Stimulated activated CD4-positive, alpha-beta T cell treated with anti-CD3 and anti-CD28 coated beads, Interleukin-1b, Interleukin-23, amount 100 ng/mL, for 48 hours (primary cell): ENCODE data around the gene SYT8.
"Not testable (repeated sequence)": the region's sequence is repeated elsewhere in the genome, so short reads cannot be mapped to it uniquely, and the experiment has no call there.

Experiments used
- DNase-seq: peaks from one replicate; pipeline ENCODE4 v3.0.0-alpha.2; 2020

Gene SYT8

DNA sequence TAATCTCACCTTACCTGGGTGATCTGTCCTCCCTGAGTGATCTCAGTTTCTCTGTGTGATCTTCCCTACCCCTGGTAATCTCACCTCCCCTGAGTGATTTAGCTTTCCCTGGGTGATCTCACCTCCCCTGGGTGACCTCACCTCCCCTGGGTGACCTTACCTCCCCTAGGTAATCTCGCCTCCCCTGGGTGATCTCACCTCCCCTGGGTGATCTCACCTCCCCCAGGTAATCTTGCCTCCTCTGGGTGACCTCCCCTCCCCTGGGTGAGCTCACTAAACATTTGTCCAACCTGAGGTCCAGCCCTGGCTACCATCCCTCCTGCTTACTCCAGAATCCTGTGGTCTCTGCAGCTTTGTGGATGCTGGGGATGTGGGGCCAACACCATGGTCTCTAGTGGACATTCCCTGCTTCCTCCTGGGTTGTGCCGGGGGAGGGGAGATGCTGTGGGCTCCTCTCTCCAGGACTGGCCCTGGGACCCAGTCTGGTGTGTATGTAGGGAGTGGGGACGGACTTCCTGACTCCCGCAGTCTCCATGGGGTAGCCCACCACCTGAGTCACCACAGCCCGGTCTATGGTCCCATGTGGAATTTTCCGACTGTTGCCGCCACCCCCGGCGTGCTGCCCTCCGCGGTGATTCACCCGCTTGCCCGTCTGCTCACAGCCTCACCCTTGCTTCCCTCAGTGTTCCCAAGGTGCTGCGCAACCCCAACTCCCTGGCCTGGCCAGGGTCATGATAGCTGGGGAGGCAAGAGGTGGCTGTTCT lies 28.0 kb downstream of the SYT8 start:
- no peak for DNase-seq

- no peak for DNase-seq
Observed at GRCh38 chr11:1863352-1864216, 28.8 kb downstream of the SYT8 start.

DNA sequence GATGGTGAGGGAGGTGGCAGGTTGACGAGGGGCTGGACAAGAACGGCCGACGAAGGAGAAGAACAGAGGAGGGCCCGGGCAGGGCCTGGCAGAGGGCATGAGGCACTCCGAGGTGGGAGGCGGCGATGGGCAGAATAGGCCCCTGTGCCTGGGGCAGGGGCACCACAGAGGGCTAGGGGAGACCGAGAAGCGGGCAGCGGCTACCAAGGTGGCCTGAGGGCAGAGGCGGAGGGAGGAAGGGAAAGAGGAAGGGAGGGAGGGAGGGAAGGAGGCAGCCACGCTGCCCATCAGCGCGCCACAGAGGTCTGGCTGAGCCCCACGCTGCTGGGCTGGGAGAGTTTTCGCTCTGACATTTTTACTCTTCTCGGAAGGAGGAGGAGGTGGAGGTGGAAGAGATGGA lies 29.4 kb downstream of the SYT8 start:
- no peak for DNase-seq

- no peak for DNase-seq
Observed at GRCh38 chr11:1864831-1865665, 30.3 kb downstream of the SYT8 start.

DNA sequence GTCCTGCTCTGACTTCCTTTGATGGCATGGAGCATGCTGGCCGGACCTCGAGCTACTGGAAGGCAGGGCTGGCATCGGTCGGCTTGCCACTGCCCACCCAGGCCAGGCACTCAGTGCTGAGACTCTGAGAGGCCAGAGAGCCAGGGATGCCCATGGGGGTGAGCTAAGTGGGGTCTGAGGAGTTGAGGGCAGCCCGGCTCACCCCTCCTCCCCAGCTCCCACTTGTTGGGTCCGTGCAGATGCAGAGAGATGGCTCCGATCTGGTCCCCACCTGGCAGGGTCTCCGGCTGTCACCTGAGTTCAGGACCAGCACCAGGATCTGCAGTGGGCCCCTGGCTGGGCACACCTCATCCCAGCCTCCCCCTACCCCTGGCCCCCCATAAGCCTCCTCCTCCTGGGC lies 31.4 kb downstream of the SYT8 start:
- no peak for DNase-seq

DNA sequence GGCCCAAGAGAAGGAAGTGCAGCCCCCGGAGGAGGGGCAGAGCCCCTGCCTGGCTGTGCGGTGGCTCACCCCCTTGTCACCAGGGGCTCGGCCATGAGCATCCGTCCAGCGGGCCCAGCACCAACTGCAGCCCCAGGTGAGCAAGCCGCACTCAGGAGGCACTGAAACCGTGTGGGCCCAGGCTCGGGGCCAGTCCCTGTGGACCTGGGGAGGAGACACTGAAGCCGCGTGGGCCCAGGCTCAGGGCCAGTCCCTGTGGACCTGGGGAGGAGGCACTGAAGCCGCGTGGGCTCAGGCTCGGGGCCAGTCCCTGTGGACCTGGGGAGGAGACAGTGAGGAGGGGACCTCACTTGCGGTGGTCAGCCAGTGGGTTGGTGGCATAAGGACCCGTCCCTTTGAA lies 32.0 kb downstream of the SYT8 start:
- no peak for DNase-seq

GRCh38 chr11:1867381-1867780 lies 32.6 kb downstream of the SYT8 start:
- DNase-seq, result no peak

- DNase-seq, result no peak
Observed at GRCh38 chr11:1868056-1868635, 33.4 kb downstream of the SYT8 start.

DNA sequence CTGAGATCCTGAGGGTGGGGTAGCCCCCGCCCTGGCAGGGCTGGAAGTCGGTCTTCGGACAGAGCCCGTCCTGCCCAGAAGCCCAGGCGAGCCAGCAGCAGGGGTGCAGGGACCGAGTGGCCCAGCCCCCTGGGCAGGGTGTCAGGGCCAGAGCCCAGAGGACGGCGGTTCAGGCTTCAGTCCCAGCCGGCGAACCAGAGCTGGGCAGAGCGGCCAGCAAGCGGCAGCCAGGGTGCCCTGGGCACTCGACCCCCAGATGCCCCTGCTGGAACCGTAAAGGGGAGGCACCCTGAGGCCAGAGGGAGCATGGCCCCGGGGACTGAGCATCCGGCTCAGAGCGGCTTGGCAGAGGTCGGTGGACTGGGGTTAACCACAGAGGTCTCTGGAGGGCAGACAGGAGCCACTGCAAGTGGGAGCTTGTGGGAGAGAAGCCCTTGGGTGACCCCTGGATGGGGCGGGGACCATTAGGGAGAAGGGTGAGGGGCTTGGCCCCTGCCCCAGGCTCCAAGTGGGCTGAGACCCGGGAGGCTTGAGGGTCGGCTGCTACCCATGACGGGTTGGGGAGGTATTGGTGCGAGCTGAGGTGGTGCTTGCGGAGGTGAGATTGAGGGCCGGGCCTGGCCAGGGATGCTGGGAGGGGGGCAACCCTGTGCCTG lies 34.0 kb downstream of the SYT8 start:
- no peak for DNase-seq

DNA sequence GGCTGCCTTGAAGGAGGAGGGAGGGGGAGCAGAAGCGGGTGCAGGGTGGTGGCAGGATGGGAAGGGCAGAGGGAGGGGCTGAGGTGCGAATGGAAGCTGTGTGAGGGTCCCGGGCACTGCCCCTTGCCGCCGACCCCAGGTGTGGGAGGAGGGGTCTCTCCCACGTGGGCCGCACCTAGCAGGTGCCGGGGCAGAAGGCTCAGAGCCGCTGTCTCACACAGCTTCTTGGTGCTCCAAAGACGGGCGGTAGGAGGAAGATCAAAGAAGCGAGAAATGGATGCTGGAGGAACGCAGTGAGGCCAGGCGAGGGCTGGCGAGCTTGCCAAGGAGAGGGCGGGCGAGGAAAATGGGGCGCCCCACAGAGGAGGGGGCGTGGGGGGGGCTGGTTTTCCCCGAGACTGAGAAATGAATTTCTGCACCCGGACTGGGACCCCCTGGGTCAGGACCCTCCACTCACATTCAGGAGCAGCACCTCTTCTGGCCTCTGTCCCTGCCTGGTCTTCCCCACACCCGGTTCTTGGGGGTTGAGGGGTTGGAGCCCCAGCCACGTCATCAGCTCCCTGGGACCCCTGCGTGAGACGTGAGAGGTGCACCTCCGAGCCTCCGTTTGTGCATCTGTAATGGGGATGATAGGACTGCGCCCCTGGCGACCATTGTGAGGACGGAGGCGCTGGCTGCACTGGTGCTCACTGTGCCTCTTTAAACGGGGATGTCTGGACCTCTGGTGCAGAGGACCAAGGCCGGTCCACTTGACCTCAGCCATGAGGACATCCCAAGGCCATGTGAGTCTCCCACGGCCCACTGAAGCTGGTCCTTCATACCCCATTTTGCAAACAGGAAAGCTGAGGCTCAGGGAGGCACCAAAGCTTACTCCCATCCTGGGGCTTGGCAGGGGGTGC lies 34.9 kb downstream of the SYT8 start:
- DNase-seq, result no peak

DNA sequence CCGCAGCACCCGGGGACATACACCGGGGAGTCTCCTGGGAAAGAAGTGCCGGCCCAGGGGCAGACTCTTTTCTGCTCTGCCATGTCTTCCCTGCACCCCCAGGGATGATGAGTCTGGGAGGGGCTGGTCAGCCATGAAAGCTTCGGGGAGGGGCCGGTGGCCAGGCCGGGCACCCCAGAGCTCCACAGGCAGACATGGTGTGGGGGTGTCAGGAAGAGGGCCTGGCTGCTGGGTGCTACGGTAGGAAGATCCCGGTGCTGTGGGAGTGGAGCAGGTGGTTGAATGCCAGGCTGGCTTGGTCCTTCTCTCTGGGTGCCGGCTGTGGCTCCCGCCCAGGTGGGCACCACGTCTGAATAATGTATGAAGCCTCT lies 35.5 kb downstream of the SYT8 start:
- DNase-seq, result no peak

GRCh38 chr11:1870721-1871466 lies 36.1 kb downstream of the SYT8 start:
- no peak for DNase-seq

- no peak for DNase-seq
Observed at GRCh38 chr11:1871531-1871930, 36.7 kb downstream of the SYT8 start.

DNA sequence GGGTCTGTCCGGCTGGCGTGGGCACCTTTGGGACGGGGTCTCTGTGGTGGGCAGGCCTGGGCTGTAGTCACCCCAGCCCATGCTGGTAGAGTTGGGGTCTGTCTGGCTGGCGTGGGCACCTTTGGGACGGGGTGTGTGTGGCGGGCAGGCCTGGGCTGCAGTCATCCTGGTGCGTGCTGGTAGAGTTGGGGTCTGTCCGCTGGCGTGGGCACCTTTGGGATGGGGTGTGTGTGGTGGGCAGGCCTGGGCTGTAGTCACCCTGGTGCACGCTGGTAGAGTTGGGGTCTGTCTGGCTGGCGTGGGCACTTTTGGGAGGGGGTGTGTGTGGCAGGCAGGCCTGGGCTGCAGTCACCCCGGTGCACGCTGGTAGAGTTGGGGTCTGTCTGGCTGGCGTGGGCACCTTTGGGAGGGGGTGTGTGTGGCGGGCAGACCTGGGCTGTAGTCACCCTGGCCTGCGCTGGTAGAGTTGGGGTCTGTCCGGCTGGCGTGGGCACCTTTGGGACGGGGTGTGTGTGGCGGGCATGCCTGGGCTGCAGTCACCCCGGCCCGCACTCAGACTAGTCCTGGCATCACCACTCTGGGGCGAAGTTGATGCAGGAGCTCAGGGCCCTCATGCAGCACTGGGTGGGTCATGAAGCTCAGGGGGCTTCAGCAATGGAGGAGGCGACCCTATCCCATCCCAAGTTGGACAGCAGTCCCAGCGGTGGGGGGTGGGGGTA lies 37.6 kb downstream of the SYT8 start:
- no peak for DNase-seq

DNA sequence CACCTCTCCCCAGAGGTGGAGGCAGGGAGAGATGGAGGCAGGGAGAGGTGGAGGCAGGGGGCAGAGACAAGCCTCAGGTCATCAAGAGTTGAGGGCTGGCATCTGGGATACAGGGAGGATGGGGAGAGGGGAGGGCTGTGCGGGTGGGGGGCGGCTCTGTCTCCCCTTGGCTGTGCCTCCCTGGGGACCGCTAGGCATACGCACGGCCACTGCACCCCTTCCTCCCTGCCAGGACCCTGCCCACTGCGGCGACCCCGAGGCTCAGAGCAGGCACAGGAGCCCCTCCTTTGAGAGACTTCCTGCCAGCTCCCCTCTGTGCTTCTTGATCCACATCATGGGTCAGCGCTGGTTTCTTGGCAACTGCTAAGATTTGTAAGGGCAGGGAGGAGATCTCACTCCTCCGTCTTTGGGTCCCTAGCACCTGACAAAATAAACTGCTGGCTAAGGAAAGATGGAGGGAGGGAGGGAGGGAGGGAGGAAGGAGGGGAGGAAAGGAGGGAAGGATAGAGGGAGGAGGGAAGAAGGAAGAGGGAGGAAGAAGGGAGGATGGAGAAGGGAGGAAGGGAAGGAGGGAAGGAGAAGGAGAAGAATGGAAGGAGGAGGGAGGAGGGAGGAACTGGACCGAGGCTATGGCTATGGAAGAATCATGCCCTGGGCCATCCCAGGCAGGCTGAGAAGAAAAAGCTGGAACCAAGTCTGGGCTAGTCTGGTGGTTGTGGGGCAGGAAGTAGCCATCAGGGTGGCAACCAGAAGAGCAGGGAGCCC lies 38.4 kb downstream of the SYT8 start:
- DNase-seq, result no peak

DNA sequence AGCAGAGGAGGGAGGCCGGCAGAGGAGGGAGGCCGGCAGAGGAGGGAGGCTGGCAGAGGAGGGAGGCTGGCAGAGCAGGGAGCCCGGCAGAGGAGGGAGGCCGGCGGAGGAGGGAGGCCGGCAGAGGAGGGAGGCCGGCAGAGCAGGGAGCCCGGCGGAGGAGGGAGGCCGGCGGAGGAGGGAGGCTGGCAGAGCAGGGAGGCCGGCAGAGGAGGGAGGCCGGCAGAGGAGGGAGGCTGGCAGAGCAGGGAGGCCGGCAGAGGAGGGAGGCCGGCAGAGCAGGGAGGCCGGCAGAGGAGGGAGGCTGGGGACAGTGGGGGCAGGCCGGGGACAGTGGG lies 39.0 kb downstream of the SYT8 start:
- not testable (repeated sequence) for DNase-seq

DNA sequence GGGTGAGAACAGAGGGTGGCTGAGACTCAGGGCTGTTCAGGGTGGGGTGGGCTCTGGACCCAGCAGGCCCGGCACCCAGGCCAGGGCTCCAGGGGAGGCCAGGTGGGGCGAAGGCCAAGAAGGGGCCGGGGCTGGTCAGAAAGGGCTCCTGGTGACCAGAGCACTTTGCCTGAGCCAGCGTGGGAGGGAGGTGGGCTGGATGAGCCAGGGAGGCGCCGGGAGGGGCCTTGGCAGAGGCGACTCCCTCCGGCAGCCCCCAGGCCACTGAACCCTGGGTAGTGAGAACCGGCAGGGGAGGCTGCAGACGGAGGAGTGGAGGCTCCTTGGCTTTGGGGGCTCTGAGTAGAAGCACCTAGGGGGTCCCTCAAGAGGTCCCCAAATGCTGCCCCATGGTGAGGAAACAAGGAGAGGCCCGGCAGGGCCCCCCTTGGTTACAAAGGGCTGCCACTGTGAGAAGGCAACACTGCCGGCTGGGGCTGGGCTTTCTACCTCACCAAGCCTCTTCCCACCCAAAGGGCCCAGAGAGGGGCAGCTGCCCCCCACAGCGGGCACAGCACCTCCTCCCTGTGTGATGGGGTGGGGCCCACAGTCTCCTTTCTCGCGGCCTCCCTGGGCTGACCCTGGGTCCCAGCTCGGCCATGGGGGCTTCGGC lies 39.8 kb downstream of the SYT8 start:
- not testable (repeated sequence) for DNase-seq

DNA sequence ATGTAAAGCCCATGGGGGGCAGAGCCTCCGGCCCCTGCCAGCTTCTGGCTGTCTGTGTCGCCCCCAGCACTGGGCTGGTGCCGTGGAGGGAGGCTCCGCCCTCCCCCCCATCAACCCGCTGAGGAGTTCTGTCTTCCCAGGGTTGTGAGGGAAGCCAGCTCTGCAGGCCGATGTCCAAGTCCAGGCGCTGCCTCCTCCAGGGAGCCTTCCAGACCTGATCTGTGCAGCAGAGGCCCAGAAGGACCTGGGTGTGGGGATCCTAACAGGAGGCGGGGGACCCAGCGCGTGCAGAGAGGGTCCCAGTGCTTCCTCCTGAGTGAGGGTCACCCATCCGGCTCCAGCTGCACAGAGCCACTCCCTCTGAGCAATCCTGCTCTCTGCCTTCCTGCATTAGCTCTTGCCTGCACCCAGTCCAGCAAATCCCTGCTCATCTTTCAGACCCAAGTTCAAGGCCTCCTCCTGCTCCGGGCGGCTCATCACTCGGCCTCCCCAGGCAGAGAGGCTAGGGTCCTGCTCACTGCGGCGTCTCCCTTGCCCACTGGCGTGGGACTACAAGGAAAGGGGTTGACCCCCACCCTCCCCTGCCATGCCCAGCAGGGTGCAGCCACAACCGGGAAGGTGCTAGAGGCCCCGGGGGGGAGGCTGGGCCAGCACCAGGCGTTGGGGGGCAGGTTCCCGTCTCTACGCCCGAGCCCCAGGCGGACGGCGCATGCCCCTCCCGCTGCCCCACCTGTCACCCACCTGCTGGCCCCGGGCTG lies 40.5 kb downstream of the SYT8 start:
- DNase-seq, result no peak
